GM12892 (cell line): Measurements from ENCODE around the gene ADAM17.

Experiments used
- DNase-seq: peaks from one replicate; pipeline ENCODE4 v3.0.0; 2011; ENCODE audit not compliant: insufficient read length
- FAIRE-seq: peaks from 2 replicates; lab custom pipeline; 2011; peaks lifted over from hg19 to GRCh38; lab: Jason Lieb, UNC
- POLR2A ChIP-seq: IDR thresholded peaks from 2 replicates; pipeline ENCODE4 v1.6.1; 2011; ENCODE audit warnings: low read depth, low read length, control low read depth
- POLR2AphosphoS5 ChIP-seq: IDR thresholded peaks from 2 replicates; pipeline ENCODE4 v1.6.1; 2011; ENCODE audit warnings: low read depth, low read length, control low read depth
- TAF1 ChIP-seq: IDR thresholded peaks from 2 replicates; pipeline ENCODE4 v1.6.1; 2011; ENCODE audit warnings: low read depth, mild to moderate bottlenecking, control low read depth, low read length, borderline replicate concordance

Gene ADAM17

GRCh38 chr2:9508931-9509330 is 46.7 kb downstream of the ADAM17 start:
- no peak for TF ChIP-seq POLR2A
- no peak for TF ChIP-seq POLR2AphosphoS5
- TF ChIP-seq TAF1: no peak
- FAIRE-seq (no peak), DNase-seq (no peak)

- FAIRE-seq: no peak
- no peak for DNase-seq
- no peak for TF ChIP-seq POLR2AphosphoS5
- TF ChIP-seq POLR2A: no peak
- TF ChIP-seq TAF1: no peak
Measured at GRCh38 chr2:9498210-9498609, 57.4 kb downstream of the ADAM17 start.

DNA sequence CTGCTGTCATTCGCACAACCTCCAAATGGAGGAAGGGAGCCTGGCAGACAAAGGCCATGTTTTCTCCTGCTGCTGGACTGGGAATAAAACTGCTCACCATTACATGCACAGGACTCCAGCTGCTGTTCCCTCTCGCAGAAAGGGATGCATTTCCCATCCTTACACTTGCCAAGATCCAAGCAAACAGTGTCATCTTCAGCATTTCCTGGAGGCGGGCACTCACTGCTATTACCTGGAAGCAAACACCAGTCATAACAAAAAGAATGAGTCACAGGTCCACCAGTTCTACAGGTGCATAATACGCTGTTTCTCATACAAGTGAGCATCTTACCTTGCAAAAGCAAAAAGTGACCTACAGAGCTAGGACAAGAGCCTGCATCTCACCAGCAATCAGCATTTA is 58.6 kb downstream of the ADAM17 start:
- TF ChIP-seq POLR2A (no peak; the same call in 1 of the 2 replicates), POLR2AphosphoS5 (no peak), TAF1 (no peak)
- no peak for DNase-seq
- FAIRE-seq: no peak

DNA sequence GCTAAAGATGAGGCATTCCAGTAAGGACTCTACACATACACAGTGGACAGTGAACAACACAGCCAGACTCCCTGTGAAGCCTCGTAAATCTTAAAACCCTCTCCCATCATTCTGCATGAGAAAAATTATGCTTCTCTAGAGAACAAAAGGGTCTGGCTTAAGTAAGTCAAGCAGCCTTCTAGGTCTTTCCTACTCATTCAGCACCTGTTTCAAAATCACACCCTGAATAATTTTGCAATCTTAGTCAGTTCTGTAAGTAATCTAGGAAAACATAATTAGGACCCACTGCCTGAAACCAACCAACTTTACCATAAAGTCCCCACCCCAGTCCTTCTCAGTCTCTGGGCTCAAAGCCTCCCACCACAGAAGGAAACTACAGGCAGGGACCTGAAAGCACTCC is 61.5 kb downstream of the ADAM17 start:
- FAIRE-seq: no peak
- DNase-seq: no peak
- TF ChIP-seq TAF1 (no peak), POLR2AphosphoS5 (no peak), POLR2A (no peak)

DNA sequence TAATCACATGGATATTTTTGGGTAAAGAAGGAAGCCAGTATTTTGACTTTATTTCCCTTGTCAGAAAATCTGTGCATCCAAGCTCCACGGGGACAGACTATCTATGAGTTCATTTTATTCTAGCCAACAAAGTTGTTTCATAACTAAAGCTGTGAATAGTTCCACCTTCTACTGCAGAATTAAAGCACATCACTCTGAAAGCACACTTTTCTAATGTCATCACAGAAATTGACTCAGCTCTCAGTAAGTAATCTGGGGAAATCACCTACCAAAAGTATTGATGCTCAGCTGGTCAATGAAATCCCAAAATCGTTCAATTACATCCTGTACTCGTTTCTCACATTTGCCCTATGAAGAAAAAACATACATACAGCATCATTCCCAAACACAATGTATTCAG is 62.2 kb downstream of the ADAM17 start:
- DNase-seq (no peak), FAIRE-seq (no peak)
- TF ChIP-seq POLR2A: no peak
- TF ChIP-seq TAF1: no peak
- TF ChIP-seq POLR2AphosphoS5: no peak

- DNase-seq: no peak
- no peak for FAIRE-seq
- TF ChIP-seq POLR2AphosphoS5 (no peak), POLR2A (no peak), TAF1 (no peak)
Measured at GRCh38 chr2:9492927-9493326, 62.7 kb downstream of the ADAM17 start.

DNA sequence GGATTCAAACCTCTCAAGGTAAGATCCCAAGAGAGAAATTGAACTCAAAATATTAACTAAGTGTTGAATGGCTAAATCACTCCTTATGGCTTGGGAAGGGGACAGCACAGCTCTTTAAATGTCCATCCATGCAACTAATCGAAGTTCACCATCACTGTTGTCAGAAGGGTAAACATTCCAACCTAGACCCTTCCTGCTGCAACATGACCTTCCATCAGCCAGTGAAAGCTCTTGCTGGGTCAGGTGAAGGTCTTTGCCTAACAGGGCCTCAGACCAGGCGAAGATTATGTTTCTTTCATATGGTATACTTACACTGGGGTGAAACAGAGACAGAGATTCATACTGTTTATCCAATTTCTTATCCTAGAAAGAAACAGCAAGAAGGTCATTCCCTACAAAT is 64.8 kb downstream of the ADAM17 start:
- FAIRE-seq (no peak), DNase-seq (no peak)
- TF ChIP-seq POLR2A (no peak), POLR2AphosphoS5 (no peak), TAF1 (no peak)

DNA sequence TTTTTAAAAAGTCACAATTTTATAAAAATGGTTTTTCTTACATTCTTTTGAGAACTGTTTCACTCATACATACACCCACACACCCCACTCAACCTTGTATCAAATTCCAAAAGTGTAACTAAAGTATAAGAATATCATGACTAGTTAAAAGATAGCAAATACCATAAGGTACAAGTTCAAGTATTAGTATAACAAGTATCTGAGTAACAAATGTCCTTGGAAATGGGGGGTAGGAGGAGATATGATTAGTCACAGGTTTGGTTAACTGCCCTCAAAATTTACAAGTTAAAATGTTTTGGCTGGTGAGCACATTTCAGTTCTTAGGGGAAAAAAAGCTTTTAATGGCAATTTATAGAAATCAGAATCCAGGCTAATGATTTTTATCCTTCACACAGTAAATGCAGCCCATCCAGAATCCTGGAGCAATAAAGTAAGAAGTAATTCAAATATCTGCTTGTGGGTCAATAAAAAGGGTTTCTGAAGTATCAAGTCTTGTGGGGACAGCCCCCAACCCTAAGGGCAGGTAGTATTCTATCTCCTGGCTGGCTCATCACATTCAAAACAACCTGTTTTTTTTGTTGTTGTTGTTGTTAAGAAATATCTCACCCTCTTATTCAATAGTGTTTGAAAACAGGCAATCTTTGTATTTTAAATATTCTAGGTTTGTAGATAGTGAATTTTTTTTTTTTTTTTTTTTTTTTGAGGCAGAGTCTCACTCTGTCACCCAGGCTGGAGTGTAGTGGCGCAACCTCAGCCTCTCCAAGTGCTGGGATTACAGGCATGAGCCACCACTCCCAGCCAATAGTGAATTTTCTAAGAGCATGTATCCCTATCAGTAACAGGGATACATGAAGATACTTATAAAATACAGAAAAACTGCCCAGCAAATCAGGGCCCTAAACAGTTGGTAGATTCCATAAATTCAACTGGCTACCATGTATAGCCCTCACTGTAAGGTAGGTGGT is 66.8 kb downstream of the ADAM17 start:
- DNase-seq: no peak

DNA sequence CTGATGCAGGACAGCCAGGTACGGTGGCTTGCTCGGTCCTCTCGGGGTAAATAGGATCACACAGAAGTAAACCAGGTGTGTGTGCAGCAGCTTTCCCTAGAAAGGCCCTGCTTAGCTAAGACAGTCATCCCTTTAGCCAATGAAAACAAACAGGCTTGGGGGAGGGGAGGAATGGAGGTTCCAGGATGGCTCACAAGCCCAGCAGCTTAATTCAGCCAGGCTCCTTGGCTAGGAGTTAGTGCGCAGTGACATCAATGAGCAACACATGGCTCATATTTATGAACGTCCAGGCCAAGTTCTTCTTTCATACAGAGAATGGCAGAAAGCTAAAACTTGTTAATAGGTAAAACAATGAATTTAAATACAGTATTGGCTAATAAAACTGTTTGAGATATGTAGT is 71.1 kb downstream of the ADAM17 start:
- DNase-seq: no peak
- FAIRE-seq: no peak
- TF ChIP-seq POLR2A (no peak), POLR2AphosphoS5 (no peak), TAF1 (no peak)

More for the DNA sequence above, 66.8 kb downstream of the ADAM17 start:
- no peak for TF ChIP-seq TAF1
- TF ChIP-seq POLR2A: no peak
- TF ChIP-seq POLR2AphosphoS5: no peak
- FAIRE-seq: no peak

DNA sequence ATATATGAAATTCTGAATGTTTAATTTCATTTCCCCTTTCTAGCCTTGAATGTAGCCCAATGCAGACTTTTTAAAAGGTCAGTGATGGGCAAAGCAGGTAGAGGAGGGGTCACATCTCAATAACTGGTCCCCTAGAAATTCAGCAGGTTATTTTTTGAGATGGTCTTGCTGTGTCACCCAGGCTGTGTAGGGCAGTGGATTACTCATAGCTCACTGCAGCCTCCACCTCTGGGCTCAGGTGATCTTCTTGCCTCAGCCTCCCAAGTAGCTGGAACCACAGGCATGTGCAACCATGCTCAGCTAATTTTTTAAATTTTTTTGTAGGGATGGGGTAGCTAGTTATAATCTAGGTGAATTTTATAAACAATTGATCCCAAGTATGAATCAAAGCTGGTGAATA is 72.5 kb downstream of the ADAM17 start:
- no peak for TF ChIP-seq POLR2AphosphoS5
- FAIRE-seq (no peak), DNase-seq (no peak)

GRCh38 chr2:9480157-9480556 is 75.5 kb downstream of the ADAM17 start:
- DNase-seq: no peak
- TF ChIP-seq TAF1: no peak
- no peak for TF ChIP-seq POLR2A
- no peak for TF ChIP-seq POLR2AphosphoS5
- FAIRE-seq: no peak

DNA sequence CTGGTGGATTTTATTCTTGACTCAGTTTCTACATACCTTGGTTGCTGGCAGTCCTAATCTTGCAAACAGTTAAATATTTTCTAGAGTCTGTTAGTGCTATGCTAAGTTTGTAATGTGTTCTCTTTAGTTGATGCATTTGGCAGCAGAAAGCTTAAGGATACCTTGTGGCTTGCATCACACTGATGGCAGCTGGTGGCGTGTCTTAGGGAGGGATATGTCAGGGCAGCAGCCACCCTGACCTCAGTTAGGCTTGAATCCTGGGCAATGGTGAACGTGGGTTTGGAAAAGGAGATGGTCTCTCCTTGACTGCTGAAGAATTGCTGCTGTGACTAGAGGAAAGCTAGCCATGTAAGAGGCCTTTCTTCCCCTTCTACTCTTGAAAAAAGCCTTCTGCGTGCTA is 77.1 kb downstream of the ADAM17 start:
- FAIRE-seq: no peak
- DNase-seq: no peak
- no peak for TF ChIP-seq POLR2A
- no peak for TF ChIP-seq TAF1
- TF ChIP-seq POLR2AphosphoS5: no peak

GRCh38 chr2:9477914-9478313 is 77.7 kb downstream of the ADAM17 start:
- no peak for FAIRE-seq
- TF ChIP-seq POLR2A: no peak
- TF ChIP-seq POLR2AphosphoS5: no peak
- no peak for TF ChIP-seq TAF1
- no peak for DNase-seq
